ENCODE results near the gene FHOD3. TPM values are rescaled to one million over a fixed set of nuclear protein-coding genes. Genes with fewer than 3 reads are reported as not detected.

FHOD3 gene
- total RNA-seq, 1 experiment from 2014 or later: 10.6 TPM

DNA sequence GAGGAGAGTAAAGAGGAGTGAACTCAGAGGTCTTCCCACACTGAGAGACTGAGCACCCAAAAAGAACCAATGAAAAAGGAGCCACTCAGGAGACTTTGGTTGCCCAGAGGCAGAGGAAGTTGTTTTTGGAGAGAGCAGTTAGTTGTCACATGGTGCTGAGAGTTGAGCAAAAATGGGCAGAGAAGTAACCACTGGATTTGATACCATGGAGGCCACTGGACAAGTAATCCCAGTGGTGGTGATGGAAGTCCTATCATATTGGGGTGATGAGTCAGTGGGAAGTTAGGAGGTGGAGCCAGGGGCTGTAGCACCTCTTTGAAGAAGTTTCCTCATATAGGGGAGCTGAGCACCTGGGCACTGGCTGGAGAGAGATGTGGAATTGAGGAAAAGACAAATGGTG, 295.5 kb downstream of the FHOD3 start:
- no peaks in the 10 kb centered on the region for H3F3A ChIP-seq (ENCODE audit: insufficient read depth, low read depth)
- H3K27ac ChIP-seq: no peak overlapping the region
- BruUV-seq (replicated peaks): no TSS peak
- intact Hi-C loops (cut with micrococcal nuclease; ENCODE audit: unreplicated experiment): no loop called here
- no peaks in the 10 kb centered on the region for H3K4me1 ChIP-seq (replicated peaks; ENCODE audit: insufficient read depth)
- no peak overlapping the region for H2AFZ ChIP-seq
- H3K27me3 ChIP-seq (ENCODE audit: insufficient read depth, low read depth): no peaks in the 10 kb centered on the region
- H4K20me1 ChIP-seq (ENCODE audit: insufficient read depth): no peaks in the 10 kb centered on the region
- no peaks in the 10 kb centered on the region for H3K9me3 ChIP-seq (ENCODE audit: insufficient read depth, low read depth)
- no peaks in the 10 kb centered on the region for H3K36me3 ChIP-seq (ENCODE audit: low read depth)
- no peaks in the 10 kb centered on the region for H3K79me2 ChIP-seq (ENCODE audit: low read depth)
- no peak for TF ChIP-seq EZH2 (IDR thresholded peaks at IDR 0.05; ENCODE audit: low read depth)
- CTCF ChIA-PET: no interaction called here
- no peak overlapping the region for H3K4me3 ChIP-seq
- DNase-seq: no peak
- no peaks in the 10 kb centered on the region for H3K9me2 ChIP-seq (ENCODE audit: insufficient read depth)
- POLR2A ChIA-PET (ENCODE audit: unreplicated experiment): no interaction called here
- H3K4me2 ChIP-seq: no peak overlapping the region

DNA sequence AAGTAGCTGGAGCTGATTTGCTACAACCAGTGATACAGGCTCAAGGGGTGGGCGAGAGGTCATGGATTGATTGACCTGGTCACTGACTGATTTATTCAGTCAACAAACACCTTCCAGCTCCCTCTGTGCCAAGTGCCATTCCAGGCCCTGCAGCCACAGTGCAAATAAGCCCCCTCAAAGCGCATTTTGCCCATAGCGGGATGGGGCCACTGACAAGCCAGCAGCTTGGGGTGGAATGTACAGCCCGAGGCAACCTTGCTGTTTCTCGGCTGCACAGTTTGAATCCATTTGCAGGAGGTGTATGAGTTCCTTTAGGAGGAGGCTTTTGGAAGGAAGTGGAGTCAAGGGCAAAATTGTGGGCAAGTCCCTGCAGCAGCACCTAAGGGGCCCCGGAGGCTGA, 296.1 kb downstream of the FHOD3 start:
- intact Hi-C loops (cut with micrococcal nuclease; ENCODE audit: unreplicated experiment): no loop called here

DNA sequence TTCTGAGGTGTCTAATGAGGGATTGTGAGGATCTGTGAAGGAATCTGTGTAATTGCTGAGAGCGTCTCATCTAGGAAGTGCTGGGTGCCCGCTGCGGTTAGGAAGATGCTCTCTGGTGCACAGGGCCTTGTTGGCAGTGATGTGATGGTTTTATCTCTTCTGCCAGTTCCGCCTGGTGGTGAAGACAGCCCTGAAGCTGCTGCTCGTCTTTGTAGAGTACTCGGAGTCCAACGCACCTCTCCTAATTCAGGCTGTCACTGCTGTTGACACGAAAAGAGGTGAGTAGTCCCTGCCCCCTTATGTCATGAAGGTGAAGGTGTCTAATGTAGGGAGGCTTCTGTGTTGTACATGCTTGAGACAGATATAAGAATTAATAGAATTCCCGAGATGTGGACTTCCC, 297.1 kb downstream of the FHOD3 start:
- Histone ChIP-seq H3K36me3 (ENCODE audit: low read depth) (no peaks in the 10 kb centered on the region), H3K9me3 (ENCODE audit: insufficient read depth, low read depth) (no peaks in the 10 kb centered on the region), H4K20me1 (ENCODE audit: insufficient read depth) (no peaks in the 10 kb centered on the region), H3K79me2 (ENCODE audit: low read depth) (no peaks in the 10 kb centered on the region), H2AFZ (no peak overlapping the region), H3K4me1 (replicated peaks; ENCODE audit: insufficient read depth) (no peaks in the 10 kb centered on the region), H3K4me3 (no peak overlapping the region), H3K27me3 (ENCODE audit: insufficient read depth, low read depth) (no peaks in the 10 kb centered on the region), H3K4me2 (no peak overlapping the region), H3K9me2 (ENCODE audit: insufficient read depth) (no peaks in the 10 kb centered on the region), H3K27ac (no peak overlapping the region), H3F3A (ENCODE audit: insufficient read depth, low read depth) (no peaks in the 10 kb centered on the region)
- intact Hi-C loops (cut with micrococcal nuclease; ENCODE audit: unreplicated experiment): no loop called here
- no TSS peak for BruUV-seq (replicated peaks)
- ChIA-PET CTCF (no interaction called here), POLR2A (ENCODE audit: unreplicated experiment) (no interaction called here)
- DNase-seq: no peak
- no peak for TF ChIP-seq EZH2 (IDR thresholded peaks at IDR 0.05; ENCODE audit: low read depth)
- TF ChIP-seq, protein P1, sequence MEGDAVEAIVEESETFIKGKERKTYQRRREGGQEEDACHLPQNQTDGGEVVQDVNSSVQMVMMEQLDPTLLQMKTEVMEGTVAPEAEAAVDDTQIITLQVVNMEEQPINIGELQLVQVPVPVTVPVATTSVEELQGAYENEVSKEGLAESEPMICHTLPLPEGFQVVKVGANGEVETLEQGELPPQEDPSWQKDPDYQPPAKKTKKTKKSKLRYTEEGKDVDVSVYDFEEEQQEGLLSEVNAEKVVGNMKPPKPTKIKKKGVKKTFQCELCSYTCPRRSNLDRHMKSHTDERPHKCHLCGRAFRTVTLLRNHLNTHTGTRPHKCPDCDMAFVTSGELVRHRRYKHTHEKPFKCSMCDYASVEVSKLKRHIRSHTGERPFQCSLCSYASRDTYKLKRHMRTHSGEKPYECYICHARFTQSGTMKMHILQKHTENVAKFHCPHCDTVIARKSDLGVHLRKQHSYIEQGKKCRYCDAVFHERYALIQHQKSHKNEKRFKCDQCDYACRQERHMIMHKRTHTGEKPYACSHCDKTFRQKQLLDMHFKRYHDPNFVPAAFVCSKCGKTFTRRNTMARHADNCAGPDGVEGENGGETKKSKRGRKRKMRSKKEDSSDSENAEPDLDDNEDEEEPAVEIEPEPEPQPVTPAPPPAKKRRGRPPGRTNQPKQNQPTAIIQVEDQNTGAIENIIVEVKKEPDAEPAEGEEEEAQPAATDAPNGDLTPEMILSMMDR (conservative IDR thresholded peaks at IDR 0.05): no peak

More for the DNA sequence above, 296.1 kb downstream of the FHOD3 start:
- ChIA-PET CTCF (interaction anchor here (0.5 kb wide), 1 partner anchor 48 kb away, joined by 6 read pairs; no protein-coding TSS in a partner anchor), POLR2A (ENCODE audit: unreplicated experiment) (no interaction called here)
- H3K36me3 ChIP-seq (ENCODE audit: low read depth): no peaks in the 10 kb centered on the region
- no peaks in the 10 kb centered on the region for H4K20me1 ChIP-seq (ENCODE audit: insufficient read depth)
- no peak overlapping the region for H3K27ac ChIP-seq
- H3K79me2 ChIP-seq (ENCODE audit: low read depth): no peaks in the 10 kb centered on the region
- TF ChIP-seq, protein P1 (conservative IDR thresholded peaks at IDR 0.05): no peak
- no peak for TF ChIP-seq EZH2 (IDR thresholded peaks at IDR 0.05; ENCODE audit: low read depth)
- H3K27me3 ChIP-seq (ENCODE audit: insufficient read depth, low read depth): no peaks in the 10 kb centered on the region
- H3K9me2 ChIP-seq (ENCODE audit: insufficient read depth): no peaks in the 10 kb centered on the region
- DNase-seq: no peak
- H3K9me3 ChIP-seq (ENCODE audit: insufficient read depth, low read depth): no peaks in the 10 kb centered on the region
- H2AFZ ChIP-seq: no peak overlapping the region
- H3F3A ChIP-seq (ENCODE audit: insufficient read depth, low read depth): no peaks in the 10 kb centered on the region
- H3K4me2 ChIP-seq: no peak overlapping the region
- no peak overlapping the region for H3K4me3 ChIP-seq
- BruUV-seq (replicated peaks): no TSS peak
- H3K4me1 ChIP-seq (replicated peaks; ENCODE audit: insufficient read depth): no peaks in the 10 kb centered on the region

Measured in PC-9 (cell line).